IMR-90 (cell line): ENCODE measurements around the gene IGF2BP1. TPM values are rescaled to one million over a fixed set of nuclear protein-coding genes. Genes with fewer than 3 reads are reported as not detected.

Source experiments
- ATAC-seq: fragments of 200-7000 bp; cut with Tn5 transposase; 2 replicates; pipeline ENCODE4 v1.9.1; 2020; ENCODE audit warnings: low read depth, mild to moderate bottlenecking, moderate library complexity
- BruUV-seq: library from RNA; stranded (reverse); fragments of 400-500 nt; replicated peaks from 2 replicates; lab custom pipeline; 2021; lab: Mats Ljungman, UMichigan
- CTCF ChIA-PET: fragments of 300-600 bp; formaldehyde crosslinking; extraction: SDS; loops from one replicate; lab custom pipeline; 2021; ENCODE audit warnings: antibody characterized with exemption; lab: Yijun Ruan, JAX
- POLR2A ChIA-PET: fragments of 300-600 bp; sonication (Branson Sonifier 250); formaldehyde crosslinking; loops from one replicate; lab custom pipeline; 2022; ENCODE audit warnings: antibody characterized with exemption; ENCODE audit not compliant: unreplicated experiment; lab: Charles Lee
- DNase-seq: peaks from one replicate; pipeline ENCODE4 v3.0.0; 2013
- H2AFZ ChIP-seq: replicated peaks from 2 replicates; pipeline ENCODE3; 2013; ENCODE audit warnings: low read length, mild to moderate bottlenecking; ENCODE audit not compliant: poor library complexity
- H2AK5ac ChIP-seq: 2 replicates; pipeline ENCODE4 v1.6.1; 2013; ENCODE audit warnings: low read depth, low read length, inconsistent platforms
- H2AK9ac ChIP-seq: replicated peaks from 2 replicates; pipeline ENCODE3; 2013; ENCODE audit warnings: mild to moderate bottlenecking, low read depth, low read length, moderate library complexity; ENCODE audit not compliant: poor library complexity
- H2BK120ac ChIP-seq: 2 replicates; pipeline ENCODE4 v1.6.1; 2013; ENCODE audit warnings: low read depth, low read length, inconsistent platforms
- H2BK15ac ChIP-seq: 3 replicates; pipeline ENCODE4 v1.6.1; 2013; ENCODE audit warnings: low read depth, low read length, inconsistent platforms
- H2BK20ac ChIP-seq: 2 replicates; pipeline ENCODE4 v1.6.1; 2013; ENCODE audit warnings: low read depth, mild to moderate bottlenecking, inconsistent platforms, low read length, moderate library complexity
- H2BK5ac ChIP-seq: 2 replicates; pipeline ENCODE4 v1.6.1; 2013; ENCODE audit warnings: mild to moderate bottlenecking, low read depth, low read length, inconsistent platforms; ENCODE audit not compliant: poor library complexity, severe bottlenecking
- H3K14ac ChIP-seq: replicated peaks from 2 replicates; pipeline ENCODE4 v1.6.1; 2013; ENCODE audit warnings: low read depth, low read length, inconsistent platforms
- H3K18ac ChIP-seq: 2 replicates; pipeline ENCODE4 v1.6.1; 2013; ENCODE audit warnings: low read depth, low read length, control low read depth
- H3K23ac ChIP-seq: 2 replicates; pipeline ENCODE4 v1.6.1; 2013; ENCODE audit warnings: low read depth, low read length, inconsistent platforms
- H3K27ac ChIP-seq: 2 replicates; pipeline ENCODE4 v1.5.1; 2013; ENCODE audit warnings: mild to moderate bottlenecking, control low read depth, low read length; ENCODE audit not compliant: insufficient read depth
- H3K27me3 ChIP-seq: 2 replicates; pipeline ENCODE4 v1.6.1; 2013; ENCODE audit warnings: low read length; ENCODE audit not compliant: control insufficient read depth, insufficient read depth
- H3K36me3 ChIP-seq: 2 replicates; pipeline ENCODE4 v1.6.1; 2013; ENCODE audit warnings: low read length, mixed read lengths; ENCODE audit not compliant: control insufficient read depth, insufficient read depth
- H3K4ac ChIP-seq: 2 replicates; pipeline ENCODE4 v1.6.1; 2013; ENCODE audit warnings: low read depth, low read length, inconsistent platforms
- H3K4me1 ChIP-seq: 2 replicates; pipeline ENCODE4 v1.6.1; 2013; ENCODE audit warnings: low read length, mixed read lengths; ENCODE audit not compliant: control insufficient read depth, insufficient read depth
- H3K4me2 ChIP-seq: 2 replicates; pipeline ENCODE4 v1.6.1; 2013; ENCODE audit warnings: low read depth, mild to moderate bottlenecking, control low read depth, low read length, moderate library complexity
- H3K4me3 ChIP-seq: 2 replicates; pipeline ENCODE4 v1.5.1; 2013; ENCODE audit warnings: low read depth, mild to moderate bottlenecking, control low read depth, low read length, moderate library complexity; ENCODE audit not compliant: insufficient read depth
- H3K56ac ChIP-seq: 2 replicates; pipeline ENCODE4 v1.6.1; 2013; ENCODE audit warnings: low read length, inconsistent platforms; ENCODE audit not compliant: insufficient read depth; ENCODE audit errors: extremely low read depth
- H3K79me1 ChIP-seq, 2 experiments: 2 replicates each; pipeline ENCODE4 v1.6.1; 2013; ENCODE audit warnings: low read length in 2 of 2, inconsistent platforms in 1 of 2, low read depth in 1 of 2
- H3K9ac ChIP-seq: 2 replicates; pipeline ENCODE4 v1.6.1; 2013; ENCODE audit warnings: low read depth, low read length, control low read depth
- H3K9me1 ChIP-seq: 2 replicates; pipeline ENCODE4 v1.6.1; 2013; ENCODE audit warnings: low read length, inconsistent platforms; ENCODE audit not compliant: insufficient read depth
- H3K9me3 ChIP-seq: 2 replicates; pipeline ENCODE4 v1.6.1; 2013; ENCODE audit warnings: low read length; ENCODE audit not compliant: control insufficient read depth, insufficient read depth
- H4K20me1 ChIP-seq: 2 replicates; pipeline ENCODE4 v1.6.1; 2013; ENCODE audit warnings: low read length, inconsistent platforms; ENCODE audit not compliant: insufficient read depth
- H4K5ac ChIP-seq: 2 replicates; pipeline ENCODE4 v1.6.1; 2013; ENCODE audit warnings: mild to moderate bottlenecking, low read depth, low read length, control low read depth
- H4K8ac ChIP-seq, 2 experiments: 2 replicates each; pipeline ENCODE4 v1.6.1; 2013; ENCODE audit warnings: low read depth in 2 of 2, low read length in 2 of 2, control low read depth in 1 of 2, inconsistent platforms in 1 of 2
- H4K91ac ChIP-seq: 2 replicates; pipeline ENCODE4 v1.6.1; 2013; ENCODE audit warnings: low read depth, low read length, inconsistent platforms; ENCODE audit not compliant: insufficient read depth
- BHLHE40 ChIP-seq: fragments of 150-350 bp; IDR thresholded peaks from 2 replicates; pipeline ENCODE4 v1.6.1; 2016; ENCODE audit warnings: mild to moderate bottlenecking, low read depth, low read length
- CEBPB ChIP-seq: IDR thresholded peaks from 2 replicates; pipeline ENCODE4 v1.6.1; 2012; ENCODE audit warnings: low read depth, low read length, improper control_type of control experiment
- CHD1 ChIP-seq: IDR thresholded peaks from 2 replicates; pipeline ENCODE4 v1.6.1; 2012; ENCODE audit warnings: low read depth, low read length, improper control_type of control experiment
- ELK1 ChIP-seq: fragments of 150-350 bp; IDR thresholded peaks from 2 replicates; pipeline ENCODE4 v1.6.1; 2016; ENCODE audit warnings: low read depth, mild to moderate bottlenecking, low read length, moderate library complexity, borderline replicate concordance
- FOS ChIP-seq: fragments of 150-350 bp; IDR thresholded peaks from 2 replicates; pipeline ENCODE4 v1.6.1; 2016; ENCODE audit warnings: low read depth, low read length
- MAFK ChIP-seq: IDR thresholded peaks from 2 replicates; pipeline ENCODE4 v1.6.1; 2012; ENCODE audit warnings: low read depth, low read length, improper control_type of control experiment
- RCOR1 ChIP-seq: IDR thresholded peaks from 2 replicates; pipeline ENCODE4 v1.6.1; 2012; ENCODE audit warnings: mild to moderate bottlenecking, low read length, improper control_type of control experiment; ENCODE audit not compliant: insufficient replicate concordance
- SMC3 ChIP-seq: fragments of 150-350 bp; IDR thresholded peaks from 2 replicates; pipeline ENCODE4 v1.6.1; 2016; ENCODE audit warnings: low read depth, mild to moderate bottlenecking, antibody characterized with exemption, low read length, moderate library complexity
- WGBS, 2 experiments: methylation state at CpG; one replicate each; pipeline versions ENCODE4 v1.1.5 to v1.1.7; 2013; ENCODE audit warnings: missing lambda C conversion rate in 2 of 2; ENCODE audit not compliant: insufficient read length in 1 of 2; ENCODE audit errors: extremely low coverage in 2 of 2; 5-methylcytosine and 5-hydroxymethylcytosine counted together
- dilution Hi-C: fragments of 300-500 bp; cut with HindIII; formaldehyde crosslinking; loops from one replicate; pipeline ENCODE4 v1.14.3; 2018; ENCODE audit warnings: low sequenced_read_pairs; ENCODE audit not compliant: unreplicated experiment
- in situ Hi-C: fragments of 300-500 bp; cut with MboI; formaldehyde crosslinking; loops from 3 replicates; pipeline ENCODE4 v1.14.3; 2019; ENCODE audit warnings: low sequenced_read_pairs, inconsistent platforms, mixed read lengths
- intact Hi-C: fragments of 100-400 bp; cut with micrococcal nuclease; formaldehyde crosslinking; loops from 2 replicates; pipeline ENCODE4 v1.10.0; 2022
- polyA plus RNA-seq, 3 experiments: library from polyadenylated mRNA; depleted of rRNA; stranded (reverse); fragments of >200 nt; gene quantifications; 2 replicates each; pipeline ENCODE4 v1.2.3, GENCODE V29; 2012; ENCODE audit warnings: low replicate concordance in 1 of 3
- total RNA-seq: library from RNA; depleted of rRNA; stranded (reverse); fragments of >200 nt; gene quantifications from 2 replicates; pipeline ENCODE4 v1.2.3, GENCODE V29; 2012

Gene IGF2BP1
- total and polyA plus RNA-seq, 2 of the 4 experiments (the other 2 are of a cell fraction): 10.2 to 13.1 TPM

GRCh38 chr17:49101054-49101534 lies 103.9 kb downstream of the IGF2BP1 start:
- DNase-seq: peak; percentile 86
- peak overlapping the region; percentile 84 for H3K14ac ChIP-seq
- dilution Hi-C loops: no loop called here
- peak overlapping the region; percentile 50; the same call in 2 of the 3 replicates for H2BK15ac ChIP-seq
- no peak overlapping the region for H3K4me3 ChIP-seq
- H4K91ac ChIP-seq: peak overlapping the region; percentile 89
- peak overlapping the region; percentile 87 for H3K4ac ChIP-seq
- peak overlapping the region; percentile 87 for H2BK120ac ChIP-seq
- no peaks in the 10 kb centered on the region for H3K27me3 ChIP-seq
- no peak overlapping the region for H3K9ac ChIP-seq
- WGBS, 2 experiments: no CpG with 5 or more reads among the region's 4 CpGs
- H2BK5ac ChIP-seq: peak overlapping the region; percentile 79
- H4K20me1 ChIP-seq: peaks cover 7% of the 10 kb centered on the region; the same call in 1 of the 2 replicates
- BruUV-seq: no TSS peak
- peak overlapping the region; percentile 70; the same call in 1 of the 2 replicates for H4K5ac ChIP-seq
- POLR2A ChIA-PET: interaction anchor here (0.6 kb wide), 1 partner anchor 43 kb away, joined by 3 read pairs; no protein-coding TSS in a partner anchor
- intact Hi-C loops: no loop called here
- ATAC-seq: peak; percentile 52
- no peak overlapping the region for H2AFZ ChIP-seq
- peak overlapping the region; percentile 95 for H2BK20ac ChIP-seq
- peaks cover 17% of the 10 kb centered on the region for H3K4me1 ChIP-seq
- CTCF ChIA-PET: interaction anchor here (1.1 kb wide), 1 partner anchor 67 kb away, joined by 3 read pairs; no protein-coding TSS in a partner anchor
- H3K9me3 ChIP-seq: no peaks in the 10 kb centered on the region
- H2AK5ac ChIP-seq: peak overlapping the region; percentile 81
- H3K4me2 ChIP-seq: peak overlapping the region; percentile 20; the same call in 1 of the 2 replicates
- peaks cover 24% of the 10 kb centered on the region for H3K9me1 ChIP-seq
- no peak overlapping the region for H2AK9ac ChIP-seq
- H3K23ac ChIP-seq: peak overlapping the region; percentile 55; the same call in 1 of the 2 replicates
- in situ Hi-C loops: no loop called here
- peak overlapping the region; percentile 37 for H3K56ac ChIP-seq
- H3K79me1 ChIP-seq: no peaks in the 10 kb centered on the region; a peak in 1 of 4 replicates
- peak overlapping the region; percentile 27; the same call in 1 of the 2 replicates for H3K27ac ChIP-seq
- no peaks in the 10 kb centered on the region for H3K36me3 ChIP-seq
- peak overlapping the region; percentile 88; the same call in 1 of the 2 replicates for H3K18ac ChIP-seq
- peak; percentile 75 for TF ChIP-seq RCOR1
- TF ChIP-seq MAFK: peak; percentile 72
- TF ChIP-seq FOS: 0 out of 2 replicates have a peak, but pooled peaks have one; percentile 29
- peak; percentile 43; the same call in 1 of the 2 replicates for TF ChIP-seq CEBPB
- TF ChIP-seq ELK1: no peak
- TF ChIP-seq SMC3: peak; percentile 20; the same call in 1 of the 2 replicates
- TF ChIP-seq CHD1: no peak
- TF ChIP-seq BHLHE40: peak; percentile 29; the same call in 1 of the 2 replicates
- peak overlapping the region; percentile 28 to 45; a peak in 3 of 4 replicates for H4K8ac ChIP-seq
